Nephron progenitor cell (in vitro differentiated cells): ENCODE measurements around the gene HCK.
"Not testable (repeated sequence)": the region's sequence is repeated elsewhere in the genome, so short reads cannot be mapped to it uniquely, and the experiment has no call there.

Experiments
- DNase-seq: peaks from one replicate; pipeline ENCODE4 v3.0.0; 2021
- H3K27ac Mint-ChIP-seq: 2 replicates; pipeline ENCODE4 v1.8.0; 2021; ENCODE audit warnings: mild to moderate bottlenecking, moderate library complexity, mixed read lengths
- H3K27me3 Mint-ChIP-seq: 2 replicates; pipeline ENCODE4 v1.8.0; 2021; ENCODE audit warnings: mild to moderate bottlenecking, low read depth, mixed read lengths; ENCODE audit not compliant: poor library complexity
- H3K36me3 Mint-ChIP-seq: 2 replicates; pipeline ENCODE4 v1.8.0; 2021; ENCODE audit warnings: low read depth, mixed read lengths
- H3K4me1 Mint-ChIP-seq: 2 replicates; pipeline ENCODE4 v1.8.0; 2021; ENCODE audit warnings: mixed read lengths
- H3K4me3 Mint-ChIP-seq: 2 replicates; pipeline ENCODE4 v1.8.0; 2021; ENCODE audit warnings: mild to moderate bottlenecking, moderate library complexity, mixed read lengths
- H3K9me3 Mint-ChIP-seq: 2 replicates; pipeline ENCODE4 v1.8.0; 2021; ENCODE audit warnings: mild to moderate bottlenecking, moderate library complexity, mixed read lengths
- TF ChIP-seq, protein P1 (sequence below): fragments of 200-600 bp; sonication (generic); IDR thresholded peaks from 2 replicates; pipeline ENCODE4 v1.5.0; 2021; ENCODE audit warnings: antibody characterized with exemption

HCK gene

DNA sequence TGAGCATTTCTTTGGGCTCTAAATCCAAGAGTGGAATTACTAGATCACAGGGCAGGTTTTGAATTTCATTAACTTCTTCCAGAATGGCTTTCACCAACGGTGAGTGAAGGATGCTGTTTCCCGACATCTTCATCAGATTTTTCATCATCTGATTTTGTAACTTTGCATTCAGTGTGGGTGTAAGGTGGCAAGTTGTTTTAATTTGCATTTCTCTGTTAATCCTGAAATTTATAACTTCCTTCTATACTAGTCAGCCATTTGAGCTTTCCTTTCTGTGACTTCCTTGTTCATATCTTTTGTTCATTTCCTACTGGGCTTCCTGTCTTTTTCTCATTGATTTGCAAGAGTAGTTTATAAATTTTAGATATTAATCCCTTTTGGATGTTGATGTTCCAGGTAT, 18.7 kb upstream of the HCK start:
- Mint-ChIP-seq H3K36me3 (no peaks in the 10 kb centered on the region), H3K4me3 (no peak overlapping the region), H3K27me3 (peaks cover 10% of the 10 kb centered on the region), H3K27ac (no peak overlapping the region), H3K9me3 (no peaks in the 10 kb centered on the region), H3K4me1 (peaks cover 27% of the 10 kb centered on the region)
- TF ChIP-seq, protein P1, sequence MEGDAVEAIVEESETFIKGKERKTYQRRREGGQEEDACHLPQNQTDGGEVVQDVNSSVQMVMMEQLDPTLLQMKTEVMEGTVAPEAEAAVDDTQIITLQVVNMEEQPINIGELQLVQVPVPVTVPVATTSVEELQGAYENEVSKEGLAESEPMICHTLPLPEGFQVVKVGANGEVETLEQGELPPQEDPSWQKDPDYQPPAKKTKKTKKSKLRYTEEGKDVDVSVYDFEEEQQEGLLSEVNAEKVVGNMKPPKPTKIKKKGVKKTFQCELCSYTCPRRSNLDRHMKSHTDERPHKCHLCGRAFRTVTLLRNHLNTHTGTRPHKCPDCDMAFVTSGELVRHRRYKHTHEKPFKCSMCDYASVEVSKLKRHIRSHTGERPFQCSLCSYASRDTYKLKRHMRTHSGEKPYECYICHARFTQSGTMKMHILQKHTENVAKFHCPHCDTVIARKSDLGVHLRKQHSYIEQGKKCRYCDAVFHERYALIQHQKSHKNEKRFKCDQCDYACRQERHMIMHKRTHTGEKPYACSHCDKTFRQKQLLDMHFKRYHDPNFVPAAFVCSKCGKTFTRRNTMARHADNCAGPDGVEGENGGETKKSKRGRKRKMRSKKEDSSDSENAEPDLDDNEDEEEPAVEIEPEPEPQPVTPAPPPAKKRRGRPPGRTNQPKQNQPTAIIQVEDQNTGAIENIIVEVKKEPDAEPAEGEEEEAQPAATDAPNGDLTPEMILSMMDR: no peak
- DNase-seq: no peak

DNA sequence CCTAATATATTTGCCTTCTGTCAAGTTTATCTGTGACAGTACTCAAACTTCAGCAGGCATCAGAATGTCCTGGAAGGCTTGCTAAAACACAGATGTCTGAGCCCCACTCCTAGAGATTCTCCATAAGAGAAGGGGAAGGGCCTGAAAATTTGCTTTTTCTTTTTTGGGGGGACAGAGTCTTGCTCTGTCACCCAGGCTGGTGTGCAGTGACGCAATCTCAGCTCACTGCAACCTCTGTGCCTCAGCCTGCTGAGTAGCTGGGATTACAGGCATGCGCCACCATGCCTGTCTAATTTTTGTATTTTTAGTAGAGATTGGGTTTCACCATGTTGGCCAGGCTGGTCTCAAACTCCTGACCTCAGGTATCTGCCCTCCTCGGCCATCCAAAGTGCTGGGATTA, 18.3 kb upstream of the HCK start:
- not testable (repeated sequence) for H3K27me3 Mint-ChIP-seq, H3K27ac Mint-ChIP-seq, H3K4me3 Mint-ChIP-seq

DNA sequence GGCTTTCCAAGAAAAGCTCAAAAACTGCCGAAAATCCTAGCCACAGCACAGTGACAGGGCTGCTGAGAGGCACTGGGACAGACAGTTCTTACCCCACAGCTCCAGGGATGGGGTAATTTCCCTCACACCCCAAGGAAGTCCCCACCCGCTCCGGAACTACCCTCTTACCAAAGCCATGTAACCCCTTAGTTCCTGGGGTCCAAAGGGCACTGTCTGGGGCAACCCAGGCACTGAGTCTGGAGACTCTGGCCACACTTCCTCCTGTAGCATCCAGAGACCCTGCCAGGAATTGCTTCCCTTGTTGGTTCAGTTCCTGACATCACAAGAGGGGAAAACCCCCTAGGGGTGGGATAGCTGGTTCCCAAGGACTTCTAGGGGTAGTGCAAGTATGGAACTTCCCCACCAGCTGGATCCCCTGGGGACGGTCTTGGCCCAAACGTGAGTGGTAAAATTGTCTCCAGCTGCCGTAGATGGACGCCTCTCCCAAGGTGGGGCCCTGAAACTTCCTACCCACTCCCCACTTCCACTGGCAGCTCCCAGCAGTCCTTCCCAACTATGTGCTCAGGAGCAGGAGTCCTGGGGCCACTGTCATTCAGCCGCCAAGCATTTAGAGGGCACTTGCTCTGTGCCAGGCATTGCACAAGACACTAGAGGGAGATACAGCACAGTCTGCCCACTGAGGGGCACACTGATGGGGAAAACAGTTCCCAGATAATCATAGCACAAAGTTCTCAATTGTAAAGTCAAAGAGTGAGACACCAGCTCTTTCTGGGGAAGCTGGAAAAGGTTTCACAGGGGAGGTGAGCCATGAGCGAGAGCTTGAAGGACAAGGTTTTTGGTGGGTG, 17.2 kb upstream of the HCK start:
- H3K36me3 Mint-ChIP-seq: no peaks in the 10 kb centered on the region
- peak overlapping the region; percentile 75 for H3K27ac Mint-ChIP-seq
- H3K27me3 Mint-ChIP-seq: peaks cover 10% of the 10 kb centered on the region
- no peaks in the 10 kb centered on the region for H3K9me3 Mint-ChIP-seq
- H3K4me1 Mint-ChIP-seq: peaks cover 18% of the 10 kb centered on the region
- DNase-seq: no peak
- TF ChIP-seq, protein P1: no peak
- no peak overlapping the region for H3K4me3 Mint-ChIP-seq

More for the DNA sequence above, 18.3 kb upstream of the HCK start:
- not testable (repeated sequence) for DNase-seq, H3K9me3 Mint-ChIP-seq, H3K36me3 Mint-ChIP-seq
- H3K4me1 Mint-ChIP-seq: peaks cover 23% of the 10 kb centered on the region

DNA sequence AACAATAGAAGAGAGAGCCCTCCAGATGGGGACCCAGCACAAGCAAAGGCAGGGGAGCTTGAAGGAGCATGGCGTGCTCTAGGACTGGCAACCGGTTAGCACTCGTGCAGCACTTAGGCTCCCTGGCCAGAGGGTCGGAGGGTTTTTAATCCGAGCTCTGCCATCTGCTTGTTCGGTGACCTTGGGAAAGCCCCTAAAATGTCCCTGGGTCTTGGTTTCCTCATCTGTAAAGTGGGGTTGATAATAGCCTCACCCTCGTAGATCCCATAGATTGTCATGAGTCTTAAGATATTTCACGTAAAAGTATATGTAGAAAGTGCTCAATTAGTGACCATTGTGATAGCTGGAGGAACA, 16.6 kb upstream of the HCK start:
- peaks cover 10% of the 10 kb centered on the region for H3K27me3 Mint-ChIP-seq
- no peak for DNase-seq
- no peaks in the 10 kb centered on the region for H3K9me3 Mint-ChIP-seq
- peaks cover 16% of the 10 kb centered on the region for H3K4me1 Mint-ChIP-seq
- no peak overlapping the region for H3K4me3 Mint-ChIP-seq
- no peak overlapping the region for H3K27ac Mint-ChIP-seq
- TF ChIP-seq, protein P1: no peak
- H3K36me3 Mint-ChIP-seq: no peaks in the 10 kb centered on the region

DNA sequence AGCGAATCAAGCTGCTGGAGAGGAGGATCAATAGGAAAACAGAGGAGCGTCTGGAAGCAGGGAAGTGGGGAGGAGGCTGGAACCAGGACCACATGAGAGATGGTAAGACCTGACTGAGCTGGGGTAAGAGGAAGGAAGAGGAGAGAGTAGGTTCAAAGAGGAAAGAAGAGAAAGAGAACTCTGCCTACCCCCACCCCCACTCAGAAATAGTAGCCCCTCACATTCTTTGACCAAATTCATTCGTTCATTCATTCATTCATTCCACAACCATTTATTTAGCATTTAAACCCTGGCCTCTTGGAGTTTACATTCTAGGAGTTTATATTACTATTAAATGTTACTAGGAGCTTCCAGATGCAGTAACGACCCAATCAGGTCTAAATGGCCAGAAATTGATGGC, 15.8 kb upstream of the HCK start:
- TF ChIP-seq, protein P1: no peak
- H3K27me3 Mint-ChIP-seq: peaks cover 10% of the 10 kb centered on the region
- no peak overlapping the region for H3K27ac Mint-ChIP-seq
- no peaks in the 10 kb centered on the region for H3K36me3 Mint-ChIP-seq
- peaks cover 24% of the 10 kb centered on the region for H3K4me1 Mint-ChIP-seq
- H3K9me3 Mint-ChIP-seq: no peaks in the 10 kb centered on the region
- no peak for DNase-seq
- no peak overlapping the region for H3K4me3 Mint-ChIP-seq

DNA sequence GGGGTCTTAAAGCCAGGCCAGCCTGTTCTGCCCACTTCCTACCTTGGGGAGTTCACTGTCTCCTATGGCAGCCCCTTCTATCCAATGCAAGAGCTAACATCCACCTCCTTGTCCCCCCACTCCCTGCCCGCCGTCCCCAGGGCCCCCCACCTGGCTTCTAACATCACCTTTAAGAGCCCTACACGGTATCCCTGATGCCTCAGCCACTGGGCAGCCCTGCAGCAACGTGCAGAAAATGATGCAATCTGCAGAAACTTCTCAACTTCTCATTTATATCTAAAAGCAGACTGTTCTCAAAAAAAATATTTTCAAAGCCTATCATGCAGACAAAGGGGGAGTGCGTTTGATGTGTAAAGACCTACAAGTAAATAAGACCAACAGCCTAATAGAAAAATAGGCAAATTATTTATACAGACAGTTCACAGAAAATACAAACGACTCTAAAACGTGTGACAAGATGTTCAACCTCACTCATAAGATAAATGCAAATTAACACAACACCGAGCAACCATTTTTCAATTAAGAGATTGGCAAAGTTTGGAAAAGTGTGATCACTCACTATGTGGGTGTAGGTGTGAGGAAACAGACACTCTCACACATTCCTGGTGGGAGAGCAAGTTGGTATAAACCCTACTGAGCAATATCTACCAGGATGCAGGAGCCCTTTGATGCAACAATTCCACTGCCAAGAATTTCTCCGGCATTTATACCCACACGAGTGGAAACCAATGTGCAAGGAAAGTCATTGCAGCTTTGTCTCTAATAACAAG, 15.1 kb upstream of the HCK start:
- Mint-ChIP-seq H3K4me3 (no peak overlapping the region), H3K36me3 (no peaks in the 10 kb centered on the region), H3K27ac (no peak overlapping the region), H3K9me3 (no peaks in the 10 kb centered on the region), H3K4me1 (peaks cover 26% of the 10 kb centered on the region), H3K27me3 (peaks cover 12% of the 10 kb centered on the region)
- no peak for DNase-seq
- TF ChIP-seq, protein P1: no peak
